Activated T-cell treated with anti-CD3 and anti-CD28 coated beads for 48 hours (primary cell): ENCODE measurements around the gene SIRT5.

Source experiments
- DNase-seq: peaks from one replicate; pipeline ENCODE4 v3.0.0-alpha.2; 2020; ENCODE audit warnings: low read depth

SIRT5 gene

GRCh38 chr6:13553646-13554045, 20.8 kb upstream of the SIRT5 start:
- no peak for DNase-seq

GRCh38 chr6:13554929-13555333, 19.5 kb upstream of the SIRT5 start:
- DNase-seq: no peak

- DNase-seq: no peak
Observed at GRCh38 chr6:13557841-13558240, 16.6 kb upstream of the SIRT5 start.

GRCh38 chr6:13558718-13559117, 15.7 kb upstream of the SIRT5 start:
- no peak for DNase-seq

GRCh38 chr6:13559251-13559650, 15.2 kb upstream of the SIRT5 start:
- DNase-seq: no peak

GRCh38 chr6:13559968-13560650, 14.3 kb upstream of the SIRT5 start:
- no peak for DNase-seq

- no peak for DNase-seq
Observed at GRCh38 chr6:13560651-13561044, 13.8 kb upstream of the SIRT5 start.

DNA sequence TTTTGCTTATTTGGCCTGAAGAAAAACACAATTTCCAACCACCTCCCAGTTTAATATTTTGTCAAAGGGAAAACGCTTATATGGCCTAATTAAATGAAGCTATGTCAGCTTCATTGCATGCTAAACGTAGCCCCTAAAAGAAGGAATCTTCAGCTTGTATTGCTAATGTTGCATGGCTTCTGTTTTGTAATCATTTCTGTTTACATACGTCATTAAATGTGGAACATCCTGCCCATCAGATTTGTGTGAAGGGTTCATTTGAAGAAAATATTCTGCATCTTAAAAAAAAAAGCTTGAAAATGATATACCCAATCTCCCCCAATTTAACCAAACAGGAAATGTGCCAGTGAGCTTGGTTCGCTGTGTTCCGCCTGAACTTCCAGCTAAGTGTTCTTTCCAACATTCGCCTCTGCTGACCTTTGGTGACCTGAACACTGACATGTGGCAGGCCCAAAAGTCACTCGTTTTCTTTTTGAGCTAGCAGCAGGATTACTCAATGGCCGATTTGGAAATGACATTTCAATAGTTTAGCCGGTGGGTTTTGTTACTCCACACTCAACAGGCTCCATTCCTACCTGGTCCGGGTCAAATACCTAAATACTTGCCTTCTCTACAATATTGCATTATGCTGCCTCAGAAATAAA, 12.7 kb upstream of the SIRT5 start:
- no peak for DNase-seq

DNA sequence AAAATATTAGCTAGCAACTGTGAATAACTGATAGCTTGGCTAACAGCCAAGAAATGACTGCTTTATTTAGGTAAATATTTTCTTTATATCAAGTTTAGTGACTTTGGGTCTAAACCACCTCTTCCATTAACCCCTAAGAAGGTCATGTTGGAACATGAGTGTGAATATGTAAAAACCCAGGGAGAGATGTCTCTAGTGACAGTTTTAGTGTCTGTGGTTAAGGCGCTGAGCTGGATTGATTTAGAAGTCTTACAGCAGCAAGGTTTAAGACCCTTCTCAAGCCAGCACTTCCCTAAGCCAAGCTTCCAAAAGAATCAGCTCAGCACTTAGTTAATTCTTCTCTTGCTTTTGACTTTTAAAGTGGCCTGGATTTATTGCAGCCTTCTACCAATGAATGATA, 11.4 kb upstream of the SIRT5 start:
- no peak for DNase-seq

DNA sequence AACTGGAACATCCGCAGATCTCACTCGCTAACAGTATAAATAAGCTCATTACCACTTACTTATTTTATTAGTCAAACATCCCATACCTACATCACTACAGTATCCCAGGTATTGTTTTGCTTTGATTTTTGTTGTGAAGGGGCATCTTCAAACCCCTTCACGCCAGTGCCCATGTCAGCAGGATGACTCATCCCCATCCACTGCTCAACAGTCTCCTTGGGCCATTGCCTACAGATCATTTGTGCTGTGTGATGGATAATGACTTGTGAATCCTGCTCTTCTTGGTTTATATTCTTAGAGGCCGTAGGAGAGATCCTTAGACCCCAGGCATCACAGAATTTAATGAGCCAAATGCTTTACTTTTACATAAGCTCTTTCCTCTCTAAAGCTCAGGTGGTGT, 8.5 kb upstream of the SIRT5 start:
- no peak for DNase-seq

DNA sequence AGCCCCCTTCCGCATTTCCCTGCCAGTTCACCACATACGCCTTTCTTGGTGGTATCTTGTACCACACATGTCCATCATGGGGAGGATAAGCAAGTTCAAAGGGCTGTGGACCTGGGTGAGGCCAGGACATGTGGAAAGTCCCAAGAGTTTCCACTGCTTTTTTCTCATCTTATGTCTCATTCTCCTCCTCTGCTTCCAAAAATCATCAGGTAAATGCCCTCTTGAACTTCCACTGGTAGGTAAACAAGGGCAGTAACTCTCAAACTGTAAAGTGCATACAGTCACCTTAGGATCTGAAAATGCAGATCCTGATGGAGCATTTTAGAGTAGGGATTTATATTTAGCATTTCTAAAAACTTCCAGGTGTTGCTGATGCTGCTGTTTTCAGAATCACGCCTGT, 7.9 kb upstream of the SIRT5 start:
- no peak for DNase-seq

DNA sequence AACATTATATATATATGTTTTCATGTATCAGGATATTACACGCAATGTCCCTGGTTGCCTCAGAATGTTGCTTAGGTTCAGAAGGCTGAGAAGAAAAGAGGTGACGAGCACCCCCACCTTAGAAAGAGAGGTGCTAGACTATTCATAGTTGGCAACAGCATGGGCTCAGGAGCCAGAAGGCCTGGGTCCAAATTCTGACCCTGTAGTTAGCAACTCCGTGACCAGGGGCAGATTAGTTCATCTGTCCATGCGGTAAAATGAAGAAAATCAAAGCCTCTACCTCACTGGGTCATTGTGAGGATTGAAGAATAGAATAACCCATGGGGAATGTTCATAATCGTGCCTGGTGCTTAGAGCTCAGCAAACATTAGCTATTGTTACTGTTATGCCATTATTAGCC, 5.4 kb upstream of the SIRT5 start:
- DNase-seq: no peak

GRCh38 chr6:13572240-13572639, 2.2 kb upstream of the SIRT5 start:
- DNase-seq: no peak

DNA sequence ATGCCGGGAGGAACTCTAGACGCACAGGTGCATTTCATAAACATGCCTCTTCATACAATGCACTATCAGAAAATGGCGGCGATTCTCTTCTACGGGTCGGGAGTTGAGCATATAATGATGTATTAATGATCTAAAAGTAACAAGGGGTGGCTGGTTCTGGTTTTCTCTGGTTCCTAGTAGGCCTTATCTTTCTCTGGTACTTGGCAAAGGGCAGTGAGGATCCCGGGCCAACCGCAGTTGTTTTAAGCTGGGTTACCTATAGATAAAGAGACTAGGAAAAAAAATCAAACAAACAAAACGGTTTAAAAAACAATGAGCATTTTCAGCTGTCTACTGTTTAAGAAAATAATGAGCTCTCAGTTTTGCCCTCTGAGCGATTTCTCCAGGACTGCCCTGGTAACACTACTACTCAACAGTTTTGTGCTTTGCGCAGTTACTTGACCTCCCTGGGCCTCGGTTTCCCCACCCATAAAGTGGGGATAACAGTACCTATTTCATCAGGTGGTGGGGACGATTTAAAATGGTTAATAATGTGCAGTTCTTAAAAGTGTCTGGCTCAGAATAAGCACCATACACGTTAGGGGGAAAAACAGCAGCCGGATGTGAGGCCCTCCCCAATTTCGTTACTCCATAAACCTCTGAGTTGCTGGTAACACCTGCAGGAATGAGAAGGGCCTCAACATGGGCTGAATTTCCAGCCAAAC, 1.3 kb upstream of the SIRT5 start:
- no peak for DNase-seq

DNA sequence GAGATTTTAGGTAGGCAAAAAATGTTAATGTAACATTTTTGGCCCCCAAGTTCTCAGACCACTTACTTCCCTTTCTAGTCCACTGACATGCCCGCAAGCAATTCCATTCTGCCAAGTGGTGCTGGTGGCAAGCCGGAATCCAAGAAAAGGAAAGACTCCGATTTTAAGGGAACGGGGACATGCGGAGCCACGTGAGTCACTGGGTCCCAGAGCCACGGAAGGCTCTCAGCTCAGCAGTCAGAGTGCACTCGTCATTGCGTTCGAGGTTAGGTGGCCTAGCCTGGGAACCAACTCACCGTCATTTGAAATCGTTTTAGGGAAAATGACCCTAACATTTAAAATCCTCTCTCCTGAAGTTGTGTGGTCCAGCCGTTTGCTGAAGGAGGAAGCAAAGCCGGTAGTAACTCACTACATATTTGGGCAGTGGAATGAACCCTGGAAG, 711 bp upstream of the SIRT5 start:
- DNase-seq: peak; percentile 14

- DNase-seq: peak; percentile 90
Observed at GRCh38 chr6:13574149-13574570, 241 bp upstream of the SIRT5 start.

DNA sequence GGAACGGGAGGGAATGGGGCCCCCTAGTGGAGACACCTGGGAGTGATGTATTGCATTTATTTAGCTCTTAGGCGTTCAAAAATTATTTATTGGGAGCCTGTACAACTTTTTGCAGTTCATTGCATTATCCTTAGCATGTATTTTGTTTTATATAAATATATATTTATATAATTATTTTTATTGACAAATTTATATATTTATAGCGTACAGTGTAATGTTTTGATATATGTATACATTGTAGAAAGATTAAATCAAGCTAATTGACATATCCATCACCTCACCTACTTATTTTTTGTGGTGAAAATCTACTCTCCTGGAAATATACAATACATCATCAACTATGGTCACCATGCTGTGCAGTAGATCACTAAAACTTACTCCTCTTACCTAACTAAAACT, 975 bp downstream of the SIRT5 start:
- no peak for DNase-seq

GRCh38 chr6:13576017-13576416, 1.6 kb downstream of the SIRT5 start:
- DNase-seq: no peak

DNA sequence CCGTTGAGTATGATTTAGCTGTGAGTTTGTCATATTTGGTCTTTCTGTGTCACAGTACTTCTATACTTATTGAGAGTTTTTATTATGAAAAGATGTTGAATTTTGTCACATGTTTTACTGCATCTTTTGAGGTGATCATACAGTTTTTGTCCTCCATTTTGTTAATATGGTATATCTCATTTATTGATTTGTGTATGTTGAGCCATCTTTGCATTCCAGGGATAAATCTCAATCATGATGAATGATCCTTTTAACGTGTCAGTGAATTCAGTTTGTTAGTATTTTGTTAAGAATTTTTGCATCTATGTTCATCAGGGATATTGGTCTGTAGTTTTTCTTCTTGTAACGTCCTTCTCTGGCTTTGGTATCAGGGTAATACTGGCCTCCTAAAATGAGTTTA, 3.5 kb downstream of the SIRT5 start:
- DNase-seq: no peak

GRCh38 chr6:13579911-13580310, 5.5 kb downstream of the SIRT5 start:
- DNase-seq: no peak

GRCh38 chr6:13581700-13582229, 7.4 kb downstream of the SIRT5 start:
- DNase-seq: no peak

DNA sequence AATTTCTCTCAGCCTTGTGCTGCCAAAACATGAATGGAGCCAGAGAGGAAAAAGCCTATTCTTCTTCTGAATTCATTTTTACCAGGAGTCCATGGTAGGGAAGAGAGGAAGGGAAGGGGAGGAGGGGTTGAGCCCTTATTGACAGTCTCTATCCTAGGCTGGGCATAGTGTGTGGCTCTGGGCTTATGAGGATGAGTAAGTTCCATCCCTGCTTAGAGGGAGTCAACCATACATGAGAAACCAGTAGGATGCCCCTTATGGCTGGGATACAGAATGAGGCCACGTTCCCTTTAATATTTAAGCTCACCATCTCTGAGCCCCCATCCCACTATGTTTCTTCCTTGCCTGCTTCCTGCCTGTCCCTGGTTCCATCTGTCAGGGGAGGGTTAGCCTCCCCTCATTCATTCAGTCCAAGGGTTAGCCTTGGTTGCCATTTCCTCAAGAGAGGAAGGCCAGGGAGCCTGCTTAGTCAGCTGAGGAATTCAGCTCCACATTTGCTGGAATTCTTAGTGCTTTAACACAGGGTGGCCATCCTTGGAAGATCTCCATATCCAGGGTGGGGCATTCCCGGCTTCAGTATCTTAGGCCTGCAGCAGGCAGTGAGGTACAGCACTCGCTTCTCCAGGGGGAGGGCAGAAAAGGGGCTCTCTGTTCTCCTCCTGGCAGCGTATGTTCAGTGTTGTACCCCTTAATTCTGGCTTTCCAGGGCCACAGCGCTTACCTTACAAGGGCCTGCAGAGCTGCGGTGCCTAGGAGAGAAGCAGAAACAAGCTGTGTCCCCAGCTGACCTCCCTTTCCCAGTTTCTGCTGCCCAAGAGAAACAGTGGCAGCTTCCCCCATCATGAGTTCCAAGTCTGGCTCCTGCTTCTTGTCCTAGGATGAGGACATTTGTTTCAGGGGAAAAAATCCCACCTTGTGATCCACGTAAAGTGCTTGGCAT, 12.5 kb downstream of the SIRT5 start:
- no peak for DNase-seq
